ENCODE measurements around the gene WDR70.

Gene WDR70

DNA sequence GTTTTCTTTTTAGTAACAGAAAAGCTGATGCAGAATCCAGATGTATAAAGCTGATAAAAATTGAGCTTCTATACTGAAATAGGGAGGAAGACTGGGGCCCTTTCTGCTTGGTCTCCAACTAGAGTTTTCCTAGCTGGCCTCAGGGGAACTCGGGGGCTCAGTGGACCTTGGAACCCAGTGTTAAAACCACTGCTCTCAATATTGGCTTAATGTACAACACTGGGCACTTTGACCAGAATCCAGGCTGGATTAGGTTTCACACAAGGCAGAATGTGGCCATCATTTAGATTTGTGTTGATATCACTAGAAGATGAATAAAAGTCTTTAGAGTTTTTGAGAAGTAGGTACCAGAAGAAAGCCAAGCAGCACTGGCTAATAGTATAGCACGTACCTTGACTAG, 346.1 kb downstream of the WDR70 start:
- TF ChIP-seq, protein P1, sequence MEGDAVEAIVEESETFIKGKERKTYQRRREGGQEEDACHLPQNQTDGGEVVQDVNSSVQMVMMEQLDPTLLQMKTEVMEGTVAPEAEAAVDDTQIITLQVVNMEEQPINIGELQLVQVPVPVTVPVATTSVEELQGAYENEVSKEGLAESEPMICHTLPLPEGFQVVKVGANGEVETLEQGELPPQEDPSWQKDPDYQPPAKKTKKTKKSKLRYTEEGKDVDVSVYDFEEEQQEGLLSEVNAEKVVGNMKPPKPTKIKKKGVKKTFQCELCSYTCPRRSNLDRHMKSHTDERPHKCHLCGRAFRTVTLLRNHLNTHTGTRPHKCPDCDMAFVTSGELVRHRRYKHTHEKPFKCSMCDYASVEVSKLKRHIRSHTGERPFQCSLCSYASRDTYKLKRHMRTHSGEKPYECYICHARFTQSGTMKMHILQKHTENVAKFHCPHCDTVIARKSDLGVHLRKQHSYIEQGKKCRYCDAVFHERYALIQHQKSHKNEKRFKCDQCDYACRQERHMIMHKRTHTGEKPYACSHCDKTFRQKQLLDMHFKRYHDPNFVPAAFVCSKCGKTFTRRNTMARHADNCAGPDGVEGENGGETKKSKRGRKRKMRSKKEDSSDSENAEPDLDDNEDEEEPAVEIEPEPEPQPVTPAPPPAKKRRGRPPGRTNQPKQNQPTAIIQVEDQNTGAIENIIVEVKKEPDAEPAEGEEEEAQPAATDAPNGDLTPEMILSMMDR (IDR thresholded peaks at IDR 0.05; ENCODE audit: low read depth, low read length, missing control alignments): no peak
- no peak overlapping the region for H3K4me3 ChIP-seq (ENCODE audit: low read depth, low read length)

DNA sequence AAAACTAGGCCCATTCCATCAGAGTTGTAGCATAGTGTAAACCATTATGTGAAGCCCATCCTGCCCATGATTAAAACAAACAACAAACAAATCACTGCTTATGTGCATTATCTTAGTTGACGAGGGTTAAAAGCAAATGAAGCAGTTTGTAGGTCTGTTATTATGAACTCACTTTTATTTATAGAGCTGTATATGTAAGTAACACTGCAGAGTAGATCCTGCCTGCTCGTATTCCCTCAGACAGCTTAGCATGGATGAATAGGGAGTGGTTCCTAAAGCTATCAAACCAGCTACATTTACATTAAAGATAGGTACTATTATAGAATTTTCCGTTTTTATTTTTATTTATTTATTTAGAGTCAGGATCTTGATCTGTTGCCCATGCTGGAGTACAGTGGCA, 348.1 kb downstream of the WDR70 start:
- TF ChIP-seq, protein P1 (IDR thresholded peaks at IDR 0.05; ENCODE audit: low read depth, low read length, missing control alignments): no peak
- no peak overlapping the region for H3K4me3 ChIP-seq (ENCODE audit: low read depth, low read length)
- DNase-seq (ENCODE audit: low read depth): no peak

More for the DNA sequence above, 346.1 kb downstream of the WDR70 start:
- DNase-seq (ENCODE audit: low read depth): no peak

DNA sequence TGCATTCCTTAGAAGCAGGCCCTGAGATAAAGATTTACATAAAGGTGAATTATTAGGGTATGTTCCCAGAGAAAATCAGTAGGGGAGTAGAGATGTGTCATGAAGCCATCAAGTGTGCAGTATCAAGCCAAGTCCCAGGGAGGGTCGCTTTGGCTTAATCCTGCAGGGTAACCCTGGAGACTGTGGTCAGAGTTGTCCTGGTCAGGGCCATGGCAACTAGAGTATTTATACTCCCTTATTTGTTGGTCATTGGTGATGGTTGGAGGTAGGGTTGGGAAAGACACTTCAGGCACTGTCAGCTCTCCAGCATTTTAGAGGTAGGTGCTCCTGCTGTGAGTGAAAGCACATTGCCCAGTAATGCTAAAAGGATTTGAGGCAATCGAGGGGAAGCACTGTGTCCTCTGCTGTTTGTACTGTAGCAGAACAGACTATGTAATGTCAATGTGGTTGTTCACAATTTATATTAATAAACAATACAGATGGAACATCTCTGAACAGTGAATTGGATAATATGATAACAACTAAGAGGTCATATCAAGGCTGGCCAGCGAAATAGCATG, 351.9 kb downstream of the WDR70 start:
- DNase-seq (ENCODE audit: low read depth): no peak
- no peak overlapping the region for H3K4me3 ChIP-seq (ENCODE audit: low read depth, low read length)
- TF ChIP-seq, protein P1 (IDR thresholded peaks at IDR 0.05; ENCODE audit: low read depth, low read length, missing control alignments): no peak

DNA sequence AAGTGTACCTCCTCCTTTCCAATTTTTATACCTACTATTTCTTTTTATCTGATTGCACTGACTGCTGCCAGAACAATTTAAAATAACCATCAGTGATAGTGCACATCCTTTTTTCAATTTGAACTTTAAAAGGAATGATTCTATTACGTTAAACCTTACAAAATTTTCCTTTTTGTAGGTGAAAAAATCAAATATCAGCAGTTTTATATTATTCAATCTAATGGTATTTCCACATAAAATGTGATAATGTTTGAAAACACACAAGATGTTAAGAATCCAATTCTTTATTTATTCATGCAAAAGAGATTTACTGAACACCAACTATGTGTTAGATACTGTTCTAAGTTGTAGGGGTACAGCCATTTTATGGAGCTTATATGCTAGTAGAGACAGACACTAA, 355.0 kb downstream of the WDR70 start:
- DNase-seq (ENCODE audit: low read depth): no peak
- no peak overlapping the region for H3K4me3 ChIP-seq (ENCODE audit: low read depth, low read length)
- TF ChIP-seq, protein P1 (IDR thresholded peaks at IDR 0.05; ENCODE audit: low read depth, low read length, missing control alignments): no peak

DNA sequence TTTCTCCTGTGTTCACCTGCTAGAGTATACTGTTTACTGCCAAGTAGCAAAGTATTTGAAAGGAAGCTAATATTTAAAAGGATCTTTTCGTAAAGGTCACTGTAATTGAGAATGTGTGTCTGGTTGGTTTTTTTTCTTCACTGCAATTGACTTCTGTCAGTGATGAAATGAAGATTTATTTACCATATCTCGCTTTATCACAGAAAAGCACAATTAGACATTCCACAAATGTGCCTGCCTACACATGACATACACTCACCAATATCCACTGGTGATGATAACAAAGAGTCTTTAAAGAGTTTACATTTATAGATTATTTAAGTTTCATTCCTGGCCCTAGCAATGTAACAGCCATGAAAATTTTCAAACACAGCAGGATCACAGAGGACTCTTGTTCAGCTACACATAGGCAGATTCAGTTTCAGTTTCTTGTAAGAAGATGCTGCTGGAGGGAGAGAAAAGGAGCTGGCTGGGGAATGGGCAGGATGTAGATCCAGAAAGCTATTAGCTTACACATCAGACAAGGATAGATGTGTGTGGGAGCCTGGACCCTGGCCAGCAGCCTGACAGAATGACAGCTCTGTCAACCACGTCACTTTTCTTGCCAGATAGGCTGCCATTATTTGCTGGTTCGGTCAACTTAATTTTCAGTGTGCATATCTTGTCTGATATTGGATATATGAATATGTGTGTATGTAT, 356.7 kb downstream of the WDR70 start:
- no peak for DNase-seq (ENCODE audit: low read depth)
- H3K4me3 ChIP-seq (ENCODE audit: low read depth, low read length): no peak overlapping the region
- TF ChIP-seq, protein P1 (IDR thresholded peaks at IDR 0.05; ENCODE audit: low read depth, low read length, missing control alignments): no peak

DNA sequence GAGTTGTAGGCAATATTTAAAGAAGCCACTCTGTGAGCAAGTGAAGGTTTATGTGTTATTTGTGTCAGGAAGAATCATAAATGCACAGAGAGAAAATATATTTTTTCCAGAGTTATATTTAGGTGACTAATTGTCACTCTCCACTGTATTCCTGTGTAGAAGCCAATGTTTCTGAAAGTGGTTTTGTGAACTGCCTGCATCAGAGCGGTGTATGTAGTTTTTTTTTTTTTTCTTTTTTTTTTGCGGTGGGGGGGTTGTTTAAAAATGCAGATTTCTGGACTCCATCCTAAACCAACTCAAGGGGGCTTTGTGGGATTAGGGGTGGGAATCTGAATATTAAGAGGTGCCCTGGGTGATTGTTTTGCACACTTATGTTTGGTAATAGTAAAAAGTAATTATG, 357.3 kb downstream of the WDR70 start:
- H3K4me3 ChIP-seq (ENCODE audit: low read depth, low read length): no peak overlapping the region
- DNase-seq (ENCODE audit: low read depth): no peak
- TF ChIP-seq, protein P1 (IDR thresholded peaks at IDR 0.05; ENCODE audit: low read depth, low read length, missing control alignments): no peak
